ENCODE results near the gene HYAL3.
"Not testable (repeated sequence)": the region's sequence is repeated elsewhere in the genome, so short reads cannot be mapped to it uniquely, and the experiment has no call there.

HYAL3 gene

DNA sequence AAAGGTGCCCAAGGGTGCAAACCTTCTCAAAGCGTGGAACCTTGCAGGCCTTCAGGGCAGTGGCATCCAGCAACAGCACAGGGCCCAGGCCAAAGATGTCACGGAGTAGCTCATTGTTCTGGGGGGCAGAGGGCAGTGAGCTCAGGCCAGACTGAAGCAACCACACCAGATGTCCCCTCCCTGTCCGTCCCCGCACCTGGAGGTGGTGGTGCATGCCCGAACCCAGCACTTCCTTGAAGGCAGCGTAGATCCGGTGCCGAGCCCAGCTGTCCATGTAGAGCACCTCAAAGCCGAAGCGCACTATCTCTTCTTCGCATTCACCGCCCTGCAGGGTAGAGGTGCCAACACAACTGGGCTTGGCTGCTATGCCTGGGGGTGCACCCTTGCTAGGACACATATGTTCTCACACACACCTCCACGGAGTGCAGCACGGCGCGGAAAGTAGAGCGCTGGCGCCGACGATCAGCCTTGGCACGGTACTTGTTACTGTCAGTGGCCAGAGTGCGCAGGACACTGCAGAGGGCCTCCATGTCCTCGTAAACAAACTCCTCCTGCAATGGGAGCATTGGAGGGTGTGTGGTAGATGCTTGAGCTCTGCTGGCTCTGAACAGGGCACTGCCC lies 10.7 kb downstream of the HYAL3 start:
- DNase-seq, result no peak

GRCh38 chr3:50287262-50287661 lies 11.9 kb downstream of the HYAL3 start:
- no peak for DNase-seq

DNA sequence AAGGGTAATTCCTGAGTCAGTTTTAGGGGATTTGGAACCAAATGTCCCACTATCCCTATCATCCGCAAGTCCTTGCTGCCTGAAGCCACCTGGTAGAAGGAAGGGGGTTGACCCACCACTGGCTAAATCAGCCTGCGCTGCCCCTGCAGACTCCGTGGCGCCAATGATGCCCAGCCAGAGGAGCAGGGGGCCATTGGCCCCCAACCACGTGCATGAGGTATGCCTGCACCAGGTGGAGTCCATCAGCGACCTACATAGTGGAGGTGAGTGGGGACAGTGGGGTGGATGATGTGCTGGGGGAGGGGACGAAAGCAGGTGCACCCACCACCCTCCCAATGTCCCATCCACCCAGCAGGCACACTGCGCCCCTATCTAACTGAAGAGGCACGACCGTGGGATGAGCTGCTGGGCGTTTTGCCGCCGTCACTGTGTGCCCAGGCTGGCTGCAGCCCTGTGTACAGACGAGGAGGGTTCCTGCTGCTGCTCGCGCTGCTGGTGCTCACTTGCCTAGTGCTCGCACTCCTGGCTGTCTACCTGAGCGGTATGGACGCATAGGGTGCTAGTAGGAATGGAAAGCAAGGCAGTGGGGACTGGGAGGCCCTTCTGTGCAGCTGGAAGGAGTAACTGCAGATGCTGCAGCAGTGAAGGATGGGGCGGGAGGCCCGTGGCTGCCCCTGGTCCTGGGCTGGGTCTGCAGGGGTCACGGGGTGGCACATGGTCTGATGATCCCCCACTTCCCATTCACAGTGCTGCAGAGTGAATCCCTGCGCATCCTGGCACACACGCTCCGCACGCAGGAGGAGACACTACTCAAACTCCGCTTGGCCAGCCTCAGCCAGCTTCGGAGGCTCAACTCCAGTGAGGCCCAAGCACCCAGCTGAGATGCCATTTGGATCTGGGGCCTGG lies 12.6 kb downstream of the HYAL3 start:
- no peak for DNase-seq

DNA sequence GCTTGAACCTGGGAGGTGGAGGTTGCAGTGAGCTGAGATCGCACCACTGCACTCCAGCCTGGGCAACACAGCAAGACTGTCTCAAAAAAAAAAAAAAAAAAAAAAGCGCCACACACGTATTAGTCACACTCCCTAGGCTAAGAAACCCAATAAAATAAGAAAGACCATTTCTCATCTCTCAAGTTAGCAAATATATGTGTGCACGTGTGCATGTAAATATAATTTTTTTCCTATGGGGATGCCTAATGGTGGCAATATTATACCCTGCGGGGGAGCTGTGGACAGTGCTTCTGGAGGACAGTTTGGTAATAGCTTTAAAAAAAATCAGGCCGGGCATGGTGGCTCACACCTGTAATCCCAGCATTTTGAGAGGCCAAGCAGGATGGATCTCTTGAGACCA lies 15.1 kb downstream of the HYAL3 start:
- DNase-seq, result not testable (repeated sequence)

DNA sequence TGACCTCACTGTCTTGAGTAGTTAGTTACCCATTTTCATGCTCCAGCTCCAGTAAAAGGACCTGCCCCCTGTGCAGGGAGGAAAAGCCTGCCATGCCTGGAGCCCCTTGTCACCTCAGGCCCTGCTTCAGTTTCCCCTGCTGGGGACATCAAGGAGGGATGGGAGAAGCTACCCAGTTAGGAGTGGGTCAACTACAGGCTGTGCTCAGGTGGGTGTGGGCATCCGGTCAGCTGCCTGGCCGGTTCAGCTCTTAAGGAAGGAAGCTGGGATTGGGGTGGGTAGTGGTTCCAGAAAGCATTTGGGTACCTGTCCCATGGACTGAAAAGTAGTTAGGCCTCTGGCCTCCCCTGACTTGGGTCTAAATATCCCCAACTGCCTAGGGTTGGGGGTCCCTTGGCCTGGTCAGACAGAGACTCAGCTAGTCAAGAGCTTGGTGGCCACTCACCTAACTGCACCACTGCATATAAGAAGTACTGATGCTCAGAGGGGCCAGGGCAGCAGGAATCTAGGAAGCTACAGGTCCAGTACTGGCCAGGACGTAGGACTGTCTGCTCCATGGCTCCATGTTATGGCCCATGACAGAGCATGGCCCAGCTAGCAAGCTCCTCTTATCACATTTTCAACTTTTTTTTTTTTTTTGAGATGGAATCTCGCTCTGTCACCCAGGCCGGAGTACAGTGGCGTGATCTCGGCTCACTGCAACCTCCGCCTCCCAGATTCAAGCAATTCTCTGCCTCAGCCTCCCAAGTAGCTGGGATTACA lies 19.8 kb downstream of the HYAL3 start:
- DNase-seq, result no peak

DNA sequence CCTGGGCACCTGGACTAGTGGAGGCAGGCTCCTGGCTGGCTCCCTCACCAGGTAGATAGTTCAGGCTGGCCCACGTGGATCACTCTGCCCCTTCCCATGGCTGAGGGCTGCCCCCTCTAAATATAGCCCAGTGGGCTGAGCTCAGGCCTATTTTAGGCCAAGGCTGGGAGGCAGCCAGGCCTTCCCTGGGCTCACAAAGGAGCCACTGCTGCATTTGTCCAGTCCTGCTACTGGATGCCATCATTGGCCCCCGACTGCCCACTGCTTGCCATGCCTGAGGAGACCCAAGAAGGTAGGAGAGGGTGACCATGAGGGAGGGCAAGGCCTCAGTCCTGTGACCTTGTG lies 20.4 kb downstream of the HYAL3 start, which contains the start of gene LSMEM2:
Gene LSMEM2, plus strand, starts transcription at position 208 of the 345 bp plus-strand sequence. Its CDS starts 27 bp downstream, at position 235.
- no peak for DNase-seq

- no peak for DNase-seq
Measured at GRCh38 chr3:50278123-50278879, 20.9 kb downstream of the HYAL3 start.

DNA sequence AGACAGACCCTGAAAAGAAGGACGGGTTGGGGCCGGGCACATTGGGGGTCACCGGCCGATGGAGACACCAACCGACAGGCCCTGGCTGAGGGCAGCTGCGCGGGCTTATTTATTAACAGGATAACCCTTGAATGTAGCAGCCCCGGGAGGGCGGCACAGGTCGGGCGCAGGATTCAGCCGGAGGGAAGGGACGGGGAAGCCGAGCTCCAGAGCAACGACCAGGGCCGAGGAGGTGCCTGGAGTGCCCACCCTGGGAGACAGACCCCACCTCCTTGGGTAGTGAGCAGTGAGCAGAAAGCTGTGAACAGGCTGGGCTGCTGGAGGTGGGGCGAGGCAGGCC lies 22.5 kb downstream of the HYAL3 start:
- no peak for DNase-seq

DNA sequence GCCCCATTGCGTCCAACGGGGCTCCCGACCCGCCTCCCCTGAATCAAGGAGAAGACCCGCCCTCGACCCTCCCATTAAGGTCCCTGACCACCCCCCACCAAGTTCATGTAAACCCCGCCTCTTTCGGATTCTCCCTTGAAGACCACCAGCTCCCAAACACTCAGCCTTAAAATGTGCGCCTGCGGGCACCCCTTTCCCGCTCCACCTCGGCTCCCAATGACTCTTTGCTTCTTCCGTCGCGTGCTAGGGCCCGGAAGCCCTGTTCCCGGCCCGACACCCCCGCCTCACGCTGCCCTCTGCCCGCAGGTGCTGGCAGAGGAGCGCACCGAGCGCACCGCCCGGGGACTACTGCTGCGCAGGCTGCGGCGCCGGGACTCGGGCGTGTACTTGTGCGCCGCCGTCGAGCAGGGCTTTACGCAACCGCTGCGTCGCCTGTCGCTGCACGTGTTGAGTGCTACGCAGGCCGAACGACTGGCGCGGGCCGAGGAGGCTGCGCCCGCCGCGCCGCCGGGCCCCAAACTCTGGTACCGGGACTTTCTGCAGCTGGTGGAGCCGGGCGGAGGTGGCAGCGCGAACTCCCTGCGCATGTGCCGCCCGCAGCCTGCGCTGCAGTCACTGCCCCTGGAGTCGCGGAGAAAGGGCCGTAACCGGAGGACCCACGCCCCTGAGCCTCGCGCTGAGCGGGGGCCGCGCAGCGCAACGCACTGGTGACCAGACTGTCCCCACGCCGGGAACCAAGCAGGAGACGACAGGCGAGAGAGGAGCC lies 23.0 kb downstream of the HYAL3 start:
- no peak for DNase-seq

GRCh38 chr3:50275141-50275995 lies 23.8 kb downstream of the HYAL3 start:
- no peak for DNase-seq

GRCh38 chr3:50274371-50275104 lies 24.7 kb downstream of the HYAL3 start:
- no peak for DNase-seq

DNA sequence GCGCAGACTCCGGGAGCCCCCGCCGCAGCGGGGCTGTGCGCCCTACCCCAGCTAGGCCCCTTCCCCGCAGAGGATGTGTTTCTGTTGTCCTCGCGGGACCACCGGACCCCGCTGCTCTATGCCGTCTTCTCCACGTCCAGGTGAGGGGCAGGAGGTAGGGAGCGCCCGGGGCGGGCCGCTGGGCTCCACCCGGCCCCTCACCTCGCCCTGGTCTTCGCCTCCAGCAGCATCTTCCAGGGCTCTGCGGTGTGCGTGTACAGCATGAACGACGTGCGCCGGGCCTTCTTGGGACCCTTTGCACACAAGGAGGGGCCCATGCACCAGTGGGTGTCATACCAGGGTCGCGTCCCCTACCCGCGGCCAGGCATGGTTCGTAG lies 25.5 kb downstream of the HYAL3 start:
- no peak for DNase-seq

DNA sequence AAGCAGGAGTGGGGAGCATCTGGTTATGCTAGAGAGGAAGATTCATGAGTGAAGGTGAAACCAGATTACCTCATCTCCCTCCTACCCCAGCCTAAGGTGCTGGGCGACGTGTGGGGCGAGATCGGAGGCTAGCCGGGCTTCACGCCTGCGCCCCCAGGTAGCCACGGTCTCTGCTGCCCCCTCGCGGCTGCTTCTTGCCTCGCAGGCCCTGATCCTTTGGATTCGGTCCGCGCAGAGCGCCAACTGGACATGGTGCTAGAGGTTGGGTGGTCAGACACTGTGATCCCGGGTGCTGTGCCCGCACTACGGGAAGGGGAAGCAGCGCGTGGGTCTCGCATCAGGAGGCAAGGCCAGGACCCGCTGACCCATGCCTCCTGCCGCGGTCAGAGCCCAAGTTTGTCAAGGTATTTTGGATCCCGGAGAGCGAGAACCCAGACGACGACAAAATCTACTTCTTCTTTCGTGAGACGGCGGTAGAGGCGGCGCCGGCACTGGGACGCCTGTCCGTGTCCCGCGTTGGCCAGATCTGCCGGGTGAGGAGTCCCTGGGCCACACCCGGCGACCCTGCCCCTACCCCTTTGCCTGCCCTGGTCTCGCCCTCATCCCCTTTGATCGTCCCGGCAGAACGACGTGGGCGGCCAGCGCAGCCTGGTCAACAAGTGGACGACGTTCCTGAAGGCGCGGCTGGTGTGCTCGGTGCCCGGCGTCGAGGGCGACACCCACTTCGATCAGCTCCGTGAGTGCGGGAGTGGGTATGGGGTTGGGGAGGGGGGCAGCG lies 26.1 kb downstream of the HYAL3 start:
- no peak for DNase-seq

DNA sequence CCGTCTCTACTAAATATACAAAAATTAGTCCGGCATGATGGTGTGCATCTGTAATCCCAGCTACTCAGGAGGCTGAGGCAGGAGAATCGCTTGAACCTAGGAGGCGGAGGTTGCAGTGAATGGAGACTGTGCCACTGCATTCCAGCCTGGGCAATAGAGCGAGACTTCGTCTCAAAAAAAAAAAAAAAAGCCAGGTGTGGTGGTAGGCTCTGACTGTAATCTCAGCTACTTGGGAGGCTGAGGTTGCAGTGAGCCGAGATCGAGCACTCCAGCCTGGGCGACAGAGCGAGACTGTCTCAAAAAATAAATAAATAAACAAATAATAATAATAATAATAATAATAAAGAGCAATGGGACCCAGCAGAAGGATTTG lies 26.7 kb downstream of the HYAL3 start:
- not testable (repeated sequence) for DNase-seq

GRCh38 chr3:50271314-50271936 lies 27.8 kb downstream of the HYAL3 start:
- no peak for DNase-seq

DNA sequence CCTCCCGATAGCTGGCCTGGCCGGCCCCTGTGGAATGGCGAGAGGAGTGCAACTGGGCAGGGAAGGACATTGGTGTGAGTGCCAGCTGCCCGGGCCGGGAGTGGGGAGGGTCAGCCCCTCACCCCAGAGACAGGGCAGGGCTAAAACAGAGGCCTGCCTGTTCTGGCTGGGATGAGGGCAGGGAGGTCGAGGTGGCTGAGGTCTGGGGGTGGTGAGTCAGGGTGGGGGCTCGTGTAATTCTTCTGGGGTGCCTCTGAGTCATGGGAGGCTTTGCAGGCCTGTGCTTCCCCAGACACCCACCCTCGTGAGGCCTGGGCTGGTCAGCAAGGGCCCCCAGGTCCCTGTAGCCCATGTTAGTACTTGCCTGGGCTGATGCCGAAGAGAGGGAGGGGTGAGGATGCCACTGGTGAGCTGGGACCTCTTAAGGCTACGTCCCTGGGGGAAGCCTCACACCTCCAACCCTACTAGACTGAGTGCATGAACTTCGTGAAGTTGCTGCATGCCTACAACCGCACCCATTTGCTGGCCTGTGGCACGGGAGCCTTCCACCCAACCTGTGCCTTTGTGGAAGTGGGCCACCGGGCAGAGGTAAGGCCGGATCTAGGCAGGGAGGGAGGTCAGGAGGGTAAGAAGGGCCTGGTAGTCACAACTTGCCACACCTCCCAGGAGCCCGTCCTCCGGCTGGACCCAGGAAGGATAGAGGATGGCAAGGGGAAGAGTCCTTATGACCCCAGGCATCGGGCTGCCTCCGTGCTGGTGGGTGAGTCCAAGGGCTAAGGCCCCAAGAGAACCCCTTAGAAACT lies 28.6 kb downstream of the HYAL3 start:
- DNase-seq, result no peak

- DNase-seq, result no peak
Measured at GRCh38 chr3:50269977-50270413, 29.2 kb downstream of the HYAL3 start.

DNA sequence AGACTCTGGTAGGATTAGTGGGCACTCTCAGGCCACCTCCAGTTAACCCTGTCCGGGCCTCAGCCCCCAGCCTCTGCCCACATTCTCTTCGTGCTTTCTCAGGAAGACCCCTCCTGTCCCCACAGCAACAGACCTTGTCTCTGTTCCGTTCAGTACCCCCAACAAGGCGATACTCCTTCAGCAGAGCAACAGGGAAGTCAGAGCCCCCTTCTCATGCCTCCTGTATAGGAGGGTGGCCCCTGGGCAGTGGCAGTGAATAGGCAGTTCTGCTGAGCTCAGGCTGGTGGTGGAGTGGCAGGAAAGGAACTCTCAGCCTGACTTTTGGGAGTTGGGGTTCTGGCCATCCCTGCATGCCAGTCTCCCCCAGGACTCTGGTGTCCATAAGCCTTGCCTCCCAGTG lies 29.7 kb downstream of the HYAL3 start:
- DNase-seq, result no peak

Measured in NCI-H187 treated with DMSO at 0.1 percent for 48 hours (cell line).